Right ventricle myocardium inferior (tissue), 1 donor: ENCODE data around the gene NPY2R. TPM values are rescaled to one million over a fixed set of nuclear protein-coding genes. Genes with fewer than 3 reads are reported as not detected.
A peak's percentile ranks its signal among the peaks of the same experiment; 100 is the strongest.

Experiments used
- ATAC-seq: fragments of 200-7000 bp; cut with Tn5 transposase; one replicate; pipeline ENCODE4 v1.9.1; 2020; ENCODE audit warnings: mild to moderate bottlenecking, moderate library complexity
- DNase-seq: peaks from one replicate; pipeline ENCODE4 v3.0.0; 2021; ENCODE audit errors: missing footprints
- intact Hi-C: fragments of 100-400 bp; cut with DNase I; formaldehyde crosslinking; loops from one replicate; pipeline ENCODE4 v1.11.0; 2022
- long read RNA-seq: library from polyadenylated mRNA; unstranded; transcript quantifications from one replicate; pipeline ENCODE4 v2.0.0, GENCODE V29; 2021
- total RNA-seq: library from RNA; stranded (reverse); fragmentation: NEBNext Ultra II Directional; extraction: Animal tissue kit (Norgen Biotek cat#: 25700); gene quantifications from one replicate; pipeline ENCODE4 v1.2.1, GENCODE V29; 2021
- donor health status: DM: no; HTN: yes; CAD: no; lungs with severe emphysema.

The NPY2R gene, protein sequence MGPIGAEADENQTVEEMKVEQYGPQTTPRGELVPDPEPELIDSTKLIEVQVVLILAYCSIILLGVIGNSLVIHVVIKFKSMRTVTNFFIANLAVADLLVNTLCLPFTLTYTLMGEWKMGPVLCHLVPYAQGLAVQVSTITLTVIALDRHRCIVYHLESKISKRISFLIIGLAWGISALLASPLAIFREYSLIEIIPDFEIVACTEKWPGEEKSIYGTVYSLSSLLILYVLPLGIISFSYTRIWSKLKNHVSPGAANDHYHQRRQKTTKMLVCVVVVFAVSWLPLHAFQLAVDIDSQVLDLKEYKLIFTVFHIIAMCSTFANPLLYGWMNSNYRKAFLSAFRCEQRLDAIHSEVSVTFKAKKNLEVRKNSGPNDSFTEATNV
- total RNA-seq, result not detected
- long read RNA-seq, result 0 reads

DNA sequence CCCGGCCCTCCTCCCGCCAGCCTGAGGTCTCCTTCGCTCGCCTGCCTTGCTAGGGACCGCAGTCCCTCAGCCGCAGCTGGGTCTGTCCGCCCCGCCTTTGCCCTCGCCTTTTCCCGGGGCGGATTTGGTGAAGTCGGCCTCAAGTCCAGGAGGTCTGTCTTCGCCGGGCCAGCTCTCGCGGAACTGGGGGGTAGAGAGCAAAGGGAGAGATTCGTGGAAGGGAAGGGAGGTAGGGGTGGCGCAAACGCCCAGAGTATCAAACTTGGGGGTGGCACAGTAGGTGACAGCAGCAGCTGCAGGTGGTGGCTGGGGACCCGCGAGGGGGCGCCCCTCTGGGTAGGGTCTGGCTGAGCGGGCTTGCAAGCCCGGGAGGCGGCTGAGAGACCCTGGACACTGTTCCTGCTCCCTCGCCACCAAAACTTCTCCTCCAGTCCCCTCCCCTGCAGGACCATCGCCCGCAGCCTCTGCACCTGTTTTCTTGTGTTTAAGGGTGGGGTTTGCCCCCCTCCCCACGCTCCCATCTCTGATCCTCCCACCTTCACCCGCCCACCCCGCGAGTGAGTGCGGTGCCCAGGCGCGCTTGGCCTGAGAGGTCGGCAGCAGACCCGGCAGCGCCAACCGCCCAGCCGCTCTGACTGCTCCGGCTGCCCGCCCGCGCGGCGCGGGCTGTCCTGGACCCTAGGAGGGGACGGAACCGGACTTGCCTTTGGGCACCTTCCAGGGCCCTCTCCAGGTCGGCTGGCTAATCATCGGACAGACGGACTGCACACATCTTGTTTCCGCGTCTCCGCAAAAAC lies at the start of gene NPY2R:
Gene NPY2R (plus strand): TSS at position 379 of the 797 bp plus-strand sequence. CDS start 5,304 bp downstream, outside the sequence.
- no peak for ATAC-seq
- intact Hi-C loops, result no loop called here
- peak; percentile 45 for DNase-seq

- intact Hi-C loops, result no loop called here
- no peak for DNase-seq
- no peak for ATAC-seq
Observed at GRCh38 chr4:155161357-155161756, 47.1 kb upstream of the NPY2R start.

- DNase-seq, result no peak
- intact Hi-C loops, result no loop called here
- ATAC-seq, result no peak
Observed at GRCh38 chr4:155164718-155165117, 43.7 kb upstream of the NPY2R start.

GRCh38 chr4:155170569-155170968 lies 37.9 kb upstream of the NPY2R start:
- intact Hi-C loops, result no loop called here
- DNase-seq, result no peak
- ATAC-seq, result no peak

DNA sequence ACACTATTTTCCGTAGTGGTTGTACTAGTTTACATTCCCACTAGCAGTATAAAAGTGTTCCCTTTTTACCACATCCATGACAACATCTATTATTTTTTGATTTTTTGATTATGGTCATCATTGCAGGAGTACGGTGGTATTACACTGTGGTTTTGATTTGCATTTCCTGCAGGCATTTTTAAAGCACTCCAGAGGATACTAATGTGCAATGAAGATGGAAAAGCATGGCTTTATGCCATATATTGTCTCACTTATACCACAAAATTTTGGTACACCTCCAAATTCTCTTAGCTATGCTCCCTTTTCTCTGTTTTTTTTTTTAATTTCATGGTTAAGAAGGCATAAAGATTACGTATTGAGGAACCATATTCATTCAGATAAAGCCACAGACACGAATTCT lies 35.1 kb upstream of the NPY2R start:
- no peak for DNase-seq
- intact Hi-C loops, result no loop called here
- no peak for ATAC-seq

DNA sequence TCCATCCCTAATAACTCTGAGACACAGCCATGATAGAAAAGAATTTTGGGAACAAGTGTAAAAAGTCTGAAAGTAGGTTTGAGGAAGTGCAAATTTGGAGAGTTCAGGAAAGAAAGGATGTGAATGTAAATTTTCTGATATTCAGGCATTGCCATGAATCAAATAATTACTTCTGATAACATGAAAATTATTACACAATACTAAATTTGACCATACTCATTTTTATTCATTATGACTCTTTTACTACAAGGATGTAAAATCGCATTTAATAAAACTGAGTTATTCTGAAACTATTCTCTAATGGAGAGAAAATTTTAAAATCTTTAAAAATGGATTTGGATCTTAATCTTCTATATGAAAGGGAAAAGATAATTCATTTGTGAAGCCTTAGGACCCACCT lies 33.8 kb upstream of the NPY2R start:
- DNase-seq, result no peak
- intact Hi-C loops, result no loop called here
- no peak for ATAC-seq

DNA sequence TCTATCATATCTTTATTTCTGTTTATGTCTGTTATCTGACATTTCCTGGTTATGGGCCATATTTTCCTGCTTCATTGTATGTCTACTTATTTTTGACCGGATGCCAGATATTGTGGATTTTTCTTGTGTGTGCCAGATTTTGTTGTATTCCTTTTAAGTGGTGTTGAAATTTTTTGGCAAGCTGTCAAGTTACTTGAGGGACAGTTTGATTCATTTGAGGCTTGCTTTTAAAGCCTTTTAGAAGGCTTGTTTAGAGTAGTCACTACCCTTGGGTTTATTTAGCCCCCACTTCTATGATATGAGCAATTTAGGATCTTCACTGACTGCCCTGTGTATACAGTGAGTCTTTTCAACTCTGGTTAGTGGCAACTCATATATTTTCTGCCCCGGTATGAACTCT lies 29.2 kb upstream of the NPY2R start:
- intact Hi-C loops, result no loop called here
- no peak for DNase-seq

DNA sequence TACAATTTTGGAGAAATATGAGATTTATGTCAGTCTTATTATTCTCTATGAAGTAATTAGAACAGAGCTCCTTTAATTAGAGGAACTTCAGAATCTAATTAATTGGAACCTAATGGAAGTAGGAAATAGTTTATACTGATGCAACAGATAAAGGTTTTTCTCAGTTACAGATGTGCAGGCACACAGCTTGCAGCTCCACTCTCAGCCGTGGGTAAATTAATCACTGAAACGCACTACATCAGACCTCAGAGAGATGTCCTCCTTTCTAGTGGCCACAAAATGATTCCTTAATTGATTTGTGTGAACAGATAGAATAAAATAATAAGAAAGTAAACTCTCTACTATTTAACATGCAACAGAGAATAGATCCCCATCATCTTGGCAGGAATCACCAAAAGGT lies 21.5 kb upstream of the NPY2R start:
- DNase-seq (no peak), ATAC-seq (no peak)
- intact Hi-C loops, result no loop called here

More for the DNA sequence above, 29.2 kb upstream of the NPY2R start:
- no peak for ATAC-seq

DNA sequence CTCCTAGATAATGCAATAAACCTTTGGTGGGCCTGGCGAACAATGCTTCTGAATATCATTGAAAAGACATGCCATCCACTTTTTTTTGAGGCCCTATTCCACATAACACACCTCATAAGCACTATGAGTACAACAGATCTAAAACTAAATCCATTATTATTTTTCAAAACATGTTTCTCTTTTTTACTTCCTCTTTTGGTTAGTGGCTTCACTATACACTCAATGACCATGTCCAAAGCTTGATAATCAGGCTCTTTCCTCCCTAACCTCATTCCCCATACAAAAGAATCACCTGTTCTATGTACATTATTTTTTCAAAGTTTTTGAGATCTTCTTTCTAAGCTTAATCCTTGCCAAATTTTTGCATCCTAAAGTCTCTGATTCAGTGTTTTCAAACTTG lies 20.4 kb upstream of the NPY2R start:
- intact Hi-C loops, result no loop called here
- no peak for ATAC-seq
- no peak for DNase-seq

- ATAC-seq, result no peak
- DNase-seq, result no peak
- intact Hi-C loops, result no loop called here
Observed at GRCh38 chr4:155190099-155190498, 18.3 kb upstream of the NPY2R start.

GRCh38 chr4:155197757-155198156 lies 10.7 kb upstream of the NPY2R start:
- no peak for DNase-seq
- ATAC-seq, result no peak
- intact Hi-C loops, result no loop called here

DNA sequence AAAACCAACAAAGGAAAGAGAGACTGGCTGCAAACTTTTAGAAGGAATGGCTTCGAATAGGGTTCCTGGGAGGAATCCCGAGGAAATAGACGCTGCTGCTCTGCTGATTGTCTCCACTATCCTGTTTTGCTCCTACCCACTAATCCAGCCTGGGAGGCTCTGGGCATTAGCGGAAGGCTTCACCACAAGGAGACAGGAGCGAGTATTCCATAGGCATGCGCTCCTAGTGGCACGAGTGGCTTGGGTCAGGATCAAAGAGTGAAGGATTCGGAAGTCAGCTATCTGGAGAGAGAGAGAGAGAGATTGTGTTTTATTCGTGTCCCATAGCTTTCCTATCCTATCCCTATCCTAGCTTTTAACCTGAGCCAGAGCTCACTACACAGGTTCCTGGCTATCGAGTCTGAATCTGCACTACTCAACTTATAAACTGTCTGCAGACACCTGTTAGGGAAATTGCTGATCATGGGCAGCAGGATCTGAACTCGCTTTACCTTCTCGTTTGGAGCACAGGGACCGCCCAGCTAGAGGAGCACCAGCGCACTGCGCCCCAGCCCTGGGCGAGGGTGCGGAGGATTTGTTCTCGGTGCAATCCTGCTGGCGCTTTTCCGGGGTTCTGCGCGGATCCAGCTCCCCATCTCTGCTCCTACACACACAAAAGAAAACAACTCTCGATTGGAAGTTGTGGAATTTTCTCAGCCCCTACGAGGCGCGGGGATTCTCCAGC lies 740 bp upstream of the NPY2R start:
- ATAC-seq, result peak; percentile 39
- intact Hi-C loops, result no loop called here
- no peak for DNase-seq

DNA sequence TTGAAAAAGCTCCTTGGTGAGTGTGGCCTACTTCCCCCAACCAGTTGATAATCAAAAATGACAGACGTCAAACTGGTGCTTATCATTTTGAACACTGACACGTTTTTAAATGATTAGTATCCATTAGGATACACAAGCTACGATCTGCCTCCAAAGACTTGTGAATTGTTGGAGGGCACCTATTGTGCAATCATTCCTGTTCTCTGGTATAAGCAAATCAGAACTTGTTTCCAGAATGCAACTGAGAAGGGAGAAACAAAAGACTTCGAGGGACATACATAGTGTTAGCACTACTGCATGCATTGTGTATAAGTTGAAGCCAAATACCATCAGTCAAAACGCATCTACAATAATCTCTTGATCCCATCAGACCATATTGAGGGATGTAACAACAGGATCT lies 11.6 kb downstream of the NPY2R start:
- intact Hi-C loops, result no loop called here
- no peak for ATAC-seq
- no peak for DNase-seq

DNA sequence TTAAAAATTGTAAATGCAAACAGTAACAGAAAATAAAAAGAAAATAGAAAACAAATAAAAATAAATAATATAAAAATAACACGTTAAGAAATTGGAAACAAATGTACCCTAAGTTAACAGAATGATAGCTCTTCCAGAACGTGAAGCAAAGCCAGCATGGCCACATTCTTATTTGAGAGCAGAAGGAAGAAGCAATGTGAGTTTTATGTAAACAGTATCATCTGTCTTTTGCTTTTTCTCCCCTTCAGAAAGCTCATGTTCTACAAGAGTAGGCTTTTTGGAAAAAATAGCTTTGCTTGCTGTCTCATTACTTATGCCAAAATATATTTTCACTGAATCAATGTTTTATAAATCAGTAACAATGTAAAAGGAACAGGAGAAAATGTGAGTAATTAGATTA lies 18.7 kb downstream of the NPY2R start:
- intact Hi-C loops, result no loop called here
- DNase-seq (no peak), ATAC-seq (no peak)

DNA sequence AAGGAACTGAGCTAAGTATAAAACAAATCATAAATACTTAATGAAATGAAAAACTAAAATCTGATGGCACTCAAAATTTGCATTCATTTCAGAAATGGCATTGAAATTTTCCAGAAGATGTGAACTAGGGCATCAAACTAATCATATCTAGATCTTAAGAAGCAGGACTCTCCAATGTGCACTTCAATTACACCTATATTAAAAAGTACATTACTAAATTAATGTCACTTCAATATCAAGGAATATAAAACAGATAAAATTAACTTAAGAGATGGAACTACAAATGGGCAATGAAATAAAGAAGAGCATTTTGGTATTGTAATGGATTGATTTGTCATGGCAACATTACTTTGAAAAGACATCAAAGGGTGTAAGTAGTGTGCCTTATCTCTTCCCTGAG lies 20.3 kb downstream of the NPY2R start:
- no peak for DNase-seq
- no peak for ATAC-seq

DNA sequence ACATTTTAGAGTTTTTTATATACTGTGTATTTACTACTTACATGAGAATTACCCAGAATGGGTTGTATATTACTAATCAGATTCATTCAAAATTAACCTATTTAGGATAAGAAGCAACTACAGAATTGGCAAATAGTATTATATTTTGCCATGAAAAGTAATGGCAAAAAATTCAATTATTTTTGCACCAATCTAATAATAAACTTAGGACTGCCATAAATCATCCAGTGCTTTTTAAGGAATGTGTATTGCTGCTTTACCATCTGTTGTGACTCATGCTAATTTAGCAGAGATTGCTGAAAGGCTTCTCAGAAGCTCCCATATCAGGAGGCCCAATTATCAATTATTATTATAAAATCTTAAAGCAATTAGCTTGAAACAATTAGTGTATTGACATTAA lies 24.0 kb downstream of the NPY2R start:
- no peak for ATAC-seq
- intact Hi-C loops, result no loop called here
- DNase-seq, result no peak

More for the DNA sequence above, 20.3 kb downstream of the NPY2R start:
- intact Hi-C loops, result no loop called here

- intact Hi-C loops, result no loop called here
- no peak for ATAC-seq
- no peak for DNase-seq
Observed at GRCh38 chr4:155234206-155234605, 25.8 kb downstream of the NPY2R start.

DNA sequence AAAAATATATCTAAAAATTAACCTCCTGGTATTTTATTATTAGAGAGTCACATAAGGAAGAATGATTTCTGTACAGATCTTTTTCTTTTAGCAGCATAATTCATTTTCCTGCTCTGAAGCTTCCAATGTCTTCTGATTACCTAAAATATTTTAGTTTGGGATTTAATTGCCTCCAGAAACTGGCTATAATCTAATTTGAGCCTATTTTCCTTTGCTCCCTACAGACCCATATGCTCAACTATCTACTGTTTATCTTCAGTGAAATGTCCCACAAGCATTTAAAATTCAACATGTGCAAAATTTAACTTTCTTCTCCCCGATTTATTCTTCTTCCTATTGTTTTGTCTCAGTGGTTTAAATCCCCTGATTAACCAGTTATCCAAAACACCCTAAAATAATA lies 29.1 kb downstream of the NPY2R start:
- no peak for DNase-seq
- ATAC-seq, result no peak
- intact Hi-C loops, result no loop called here

- no peak for ATAC-seq
- DNase-seq, result no peak
- intact Hi-C loops, result no loop called here
Observed at GRCh38 chr4:155241225-155241624, 32.8 kb downstream of the NPY2R start.

GRCh38 chr4:155241664-155242063 lies 33.2 kb downstream of the NPY2R start:
- DNase-seq (no peak), ATAC-seq (no peak)
- intact Hi-C loops, result no loop called here
